ENCODE results near the gene SEPTIN5.

The SEPTIN5 gene

GRCh38 chr22:19763458-19764298 lies 49.4 kb downstream of the SEPTIN5 start:
- no peak for DNase-seq

DNA sequence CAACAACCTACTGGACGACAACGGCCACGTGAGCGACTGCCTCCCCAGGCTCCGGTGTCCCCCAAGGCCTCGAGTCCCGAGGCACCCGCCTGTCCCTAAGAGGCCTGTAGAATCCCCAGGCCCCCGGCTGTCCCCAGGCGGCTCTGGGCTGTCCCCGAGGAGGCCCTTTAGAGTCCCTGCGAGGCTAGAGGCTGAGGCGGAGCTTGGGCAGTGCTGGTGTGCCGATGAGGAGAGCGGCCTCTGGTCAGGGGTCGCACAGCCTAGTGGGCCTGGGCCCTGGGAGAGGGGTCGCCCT lies 49.9 kb downstream of the SEPTIN5 start:
- DNase-seq, result no peak

- no peak for DNase-seq
Measured at GRCh38 chr22:19764636-19765476, 50.6 kb downstream of the SEPTIN5 start.

- no peak for DNase-seq
Measured at GRCh38 chr22:19765477-19766239, 51.4 kb downstream of the SEPTIN5 start.

GRCh38 chr22:19766240-19766510 lies 51.9 kb downstream of the SEPTIN5 start:
- DNase-seq, result no peak

- DNase-seq, result no peak
Measured at GRCh38 chr22:19766511-19767426, 52.5 kb downstream of the SEPTIN5 start.

GRCh38 chr22:19767427-19768341 lies 53.4 kb downstream of the SEPTIN5 start:
- DNase-seq, result no peak

- DNase-seq, result no peak
Measured at GRCh38 chr22:19769393-19769715, 55.1 kb downstream of the SEPTIN5 start.

DNA sequence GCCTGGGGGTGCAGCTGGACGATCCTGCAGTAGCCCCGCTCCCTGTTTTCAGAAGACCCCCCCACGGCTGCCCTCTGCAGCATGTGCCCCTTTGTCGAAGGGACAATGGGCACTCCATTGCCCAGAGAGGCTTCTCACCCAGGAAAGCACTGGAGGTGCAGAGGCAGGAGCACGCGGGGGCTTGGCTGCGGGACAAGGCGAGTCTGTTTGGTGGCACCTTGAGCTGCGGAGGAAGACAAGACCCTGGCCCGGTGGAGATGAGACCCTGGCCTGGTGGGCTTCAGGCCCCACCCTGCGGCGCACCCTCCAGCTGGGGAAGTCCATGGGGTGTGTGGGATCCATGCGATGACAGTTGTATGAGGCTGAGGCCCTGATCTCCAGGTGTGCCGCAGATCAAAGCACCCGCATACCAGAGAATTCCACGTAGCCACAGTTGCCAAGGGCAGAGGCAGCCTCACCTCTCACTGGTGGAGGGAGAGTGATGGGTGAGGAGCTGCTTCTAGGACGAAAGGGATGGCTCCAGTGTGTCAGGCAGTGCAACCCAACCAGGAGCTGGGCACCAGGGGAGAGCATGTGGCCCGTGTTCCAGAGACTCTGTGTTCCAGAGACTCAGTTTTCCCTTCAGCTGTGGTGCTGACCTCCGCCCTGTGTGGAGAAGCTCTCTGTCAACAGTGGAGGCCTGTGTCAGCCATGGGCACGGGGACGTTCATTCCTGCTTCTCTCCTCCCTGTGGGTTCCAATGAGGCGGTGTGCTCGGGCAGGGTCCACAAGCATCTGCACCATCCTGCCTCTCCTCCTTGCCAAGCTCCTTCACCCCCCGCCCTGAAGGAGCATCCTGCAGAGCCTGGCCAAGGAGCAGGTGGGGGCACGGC lies 56.3 kb downstream of the SEPTIN5 start:
- DNase-seq, result no peak

- DNase-seq, result no peak
Measured at GRCh38 chr22:19772422-19772672, 58.0 kb downstream of the SEPTIN5 start.

All from COR-L47 (cell line).